ENCODE measurements around the gene NFASC.

Gene NFASC

DNA sequence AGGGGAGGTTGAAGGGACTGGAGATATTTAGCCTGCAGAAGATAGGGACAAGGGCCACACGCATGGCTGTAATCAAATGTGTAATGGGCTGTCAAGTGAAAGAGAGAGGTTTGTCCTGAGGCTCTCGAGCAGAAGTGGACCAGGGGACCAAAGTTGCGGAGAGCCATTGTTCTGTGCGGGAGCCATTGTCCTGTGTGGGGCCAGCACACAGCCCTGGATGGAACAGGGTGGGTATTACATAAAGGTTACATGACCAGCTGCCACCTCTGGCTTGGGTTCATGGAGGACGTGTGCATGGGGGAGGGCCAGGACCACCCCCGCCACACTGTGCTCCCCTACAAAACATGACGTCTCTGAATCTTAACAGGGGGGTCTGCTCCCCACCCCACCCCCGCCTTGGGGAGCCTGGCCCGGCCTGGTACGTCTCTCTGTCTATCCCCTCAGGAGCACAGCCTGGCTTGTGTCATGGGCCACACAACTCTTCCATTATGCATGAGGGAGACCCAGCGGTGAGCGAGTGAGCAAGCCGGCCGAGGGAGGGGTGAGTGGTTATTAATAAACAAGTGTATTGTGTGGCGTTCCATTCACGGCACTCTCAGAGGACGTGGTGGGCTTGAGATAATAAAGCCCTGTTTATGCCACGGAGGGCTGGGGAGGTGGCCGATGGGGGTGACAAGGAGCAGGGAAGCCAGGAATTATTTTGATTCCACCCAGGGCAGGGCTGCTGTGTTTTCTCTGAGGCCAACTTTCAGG is at the start of gene NFASC:
Gene NFASC, plus strand, starts transcription at position 703 of the 753 bp plus-strand sequence. CDS start 73,454 bp downstream, outside the sequence.
- DNase-seq (ENCODE audit: low read depth in 2 of 2) = no peak

GRCh38 chr1:204821476-204821875 is 49.2 kb upstream of the NFASC start:
- no peak for DNase-seq (ENCODE audit: low read depth in 2 of 2)

GRCh38 chr1:204821924-204822323 is 48.7 kb upstream of the NFASC start:
- DNase-seq (ENCODE audit: low read depth in 2 of 2) = no peak

- no peak for DNase-seq (ENCODE audit: low read depth in 2 of 2)
Observed at GRCh38 chr1:204826970-204827369, 43.7 kb upstream of the NFASC start.

DNA sequence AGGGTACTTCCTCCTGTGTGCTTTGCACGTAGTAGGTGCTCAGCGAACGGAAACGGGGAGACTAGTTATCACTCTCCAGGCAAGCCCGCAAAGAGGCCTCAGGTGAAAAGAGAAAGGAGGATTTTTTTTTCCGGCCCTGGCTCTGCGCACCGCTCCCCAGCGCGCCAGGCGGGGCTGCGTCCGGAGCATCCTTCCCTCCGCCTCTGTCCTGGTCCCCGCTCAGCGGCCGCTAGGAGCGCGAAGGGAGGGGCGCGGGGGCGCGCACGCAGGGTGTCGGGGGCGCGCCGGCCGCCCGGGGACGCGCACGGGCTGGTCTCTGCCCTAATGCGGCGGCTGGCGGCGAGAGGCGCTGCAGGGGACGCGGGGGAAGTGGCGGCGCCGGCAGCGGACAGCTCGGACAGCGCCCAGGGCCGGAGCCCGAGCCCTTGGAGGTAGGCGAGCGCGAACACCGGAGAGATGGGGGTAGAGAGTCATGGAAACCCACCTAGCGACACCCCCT is 42.3 kb upstream of the NFASC start:
- peak; percentile 22 to 24 for DNase-seq (ENCODE audit: low read depth in 2 of 2)

GRCh38 chr1:204829133-204829825 is 41.4 kb upstream of the NFASC start:
- DNase-seq (ENCODE audit: low read depth in 2 of 2) = no peak

DNA sequence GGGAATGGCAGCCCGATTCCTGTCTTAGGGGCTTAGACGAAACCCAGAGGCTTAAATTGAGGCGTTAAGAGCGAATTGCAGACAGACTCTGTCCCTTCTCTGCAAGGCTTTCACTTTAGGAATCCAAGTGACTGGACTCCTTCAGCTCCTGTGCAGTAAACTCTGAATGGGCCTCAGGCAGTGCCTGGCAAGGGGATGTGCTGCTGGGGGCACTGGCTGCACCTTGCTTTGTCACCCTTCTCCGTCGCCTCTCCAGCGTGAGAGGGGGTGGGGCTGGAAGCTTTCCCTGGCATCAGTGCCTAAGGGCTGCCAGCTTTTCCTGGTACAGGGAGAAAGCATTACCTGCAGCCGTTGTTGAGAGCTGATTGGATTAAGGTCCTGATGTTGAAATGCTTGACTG is 39.9 kb upstream of the NFASC start:
- no peak for DNase-seq (ENCODE audit: low read depth in 2 of 2)

DNA sequence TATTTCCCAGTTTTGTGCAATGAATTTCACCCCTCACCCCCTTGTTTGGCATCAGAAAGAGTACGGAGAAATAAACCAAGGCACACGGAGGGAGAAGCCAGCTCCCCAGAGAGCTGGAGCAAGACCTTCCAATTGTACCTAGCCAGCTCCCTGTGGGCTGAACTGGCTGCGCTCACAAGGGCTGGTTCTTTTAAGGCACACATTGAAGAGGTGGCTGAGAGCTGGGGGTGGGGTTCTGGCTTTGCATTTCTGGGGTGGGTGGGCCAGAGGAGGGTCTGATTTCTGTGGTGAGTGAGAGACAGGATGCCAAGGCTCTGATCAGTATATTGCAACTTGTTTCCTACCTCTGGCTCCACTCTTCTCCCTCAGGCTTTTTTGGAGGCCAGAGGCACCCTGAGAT is 39.5 kb upstream of the NFASC start:
- no peak for DNase-seq (ENCODE audit: low read depth in 2 of 2)

DNA sequence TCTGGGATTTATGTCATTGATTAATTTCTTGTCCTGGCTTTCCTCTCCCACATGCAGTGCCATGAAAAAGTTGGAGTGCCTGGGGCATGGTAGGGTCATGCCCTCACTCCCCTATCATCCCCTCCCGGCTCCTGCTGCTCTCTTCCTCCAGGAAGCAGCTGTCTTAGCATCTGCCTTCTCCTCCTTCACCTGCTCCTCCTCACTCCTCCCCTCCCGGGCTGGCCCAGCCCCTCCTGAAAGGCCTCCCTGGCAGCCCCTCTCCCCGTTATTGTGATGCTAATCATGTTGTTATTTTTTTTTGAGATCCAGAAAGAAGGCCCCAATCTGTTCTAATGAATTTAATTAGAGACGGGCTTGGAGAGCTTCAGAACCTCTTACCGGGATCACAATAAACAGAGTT is 36.3 kb upstream of the NFASC start:
- DNase-seq (ENCODE audit: low read depth in 2 of 2) = no peak

GRCh38 chr1:204834752-204835151 is 35.9 kb upstream of the NFASC start:
- DNase-seq (ENCODE audit: low read depth in 2 of 2) = no peak

DNA sequence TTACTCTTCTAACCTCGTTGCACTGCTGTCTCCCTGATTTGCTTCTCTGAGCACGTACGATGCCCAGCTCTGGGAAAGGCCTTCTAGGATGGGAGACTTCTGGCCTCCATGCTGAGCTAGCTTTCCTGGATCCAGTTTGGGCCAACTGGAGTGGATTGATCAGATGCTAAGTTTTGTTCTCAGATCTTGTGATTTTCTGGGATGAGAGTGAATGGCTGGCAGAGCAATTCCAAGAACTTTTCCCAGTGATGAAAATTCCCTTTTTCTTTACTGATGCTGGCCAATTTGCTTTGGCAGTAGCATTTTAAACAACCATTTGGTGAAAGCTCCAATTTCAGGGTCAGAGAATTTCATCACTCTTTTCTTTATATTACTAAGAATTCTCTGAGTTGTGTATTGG is 34.9 kb upstream of the NFASC start:
- no peak for DNase-seq (ENCODE audit: low read depth in 2 of 2)

GRCh38 chr1:204836856-204837255 is 33.8 kb upstream of the NFASC start:
- no peak for DNase-seq (ENCODE audit: low read depth in 2 of 2)

DNA sequence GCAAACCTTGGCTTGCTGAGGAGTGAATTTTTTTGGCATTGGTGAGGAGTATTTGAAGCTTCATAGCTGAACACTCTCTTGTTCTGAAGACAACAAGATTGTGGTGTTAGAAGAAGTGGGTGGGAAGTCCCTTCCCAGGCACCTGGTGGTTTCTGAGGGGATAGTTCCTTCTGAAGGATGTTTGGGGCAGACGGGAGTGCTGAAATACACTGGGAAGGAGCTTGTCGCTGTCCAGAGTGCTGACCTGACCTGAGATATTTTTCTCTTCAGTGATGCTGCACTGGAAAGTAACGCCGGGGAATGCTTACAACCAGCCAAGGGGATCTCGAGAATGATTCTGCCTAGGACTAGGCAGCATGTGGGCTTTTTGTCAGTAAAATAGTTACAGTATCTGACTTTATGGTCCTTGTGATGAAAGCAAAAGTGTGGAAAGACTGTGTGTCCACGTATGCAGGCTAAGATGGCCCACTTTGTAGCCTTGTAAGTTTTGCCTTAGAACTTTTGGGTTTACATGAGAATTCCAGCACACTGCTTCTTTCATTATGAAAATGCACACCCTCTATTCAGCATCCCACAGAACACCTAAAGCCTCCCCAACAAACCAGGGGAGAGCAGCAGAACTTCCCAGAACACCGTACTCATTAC is 33.1 kb upstream of the NFASC start:
- DNase-seq (ENCODE audit: low read depth in 2 of 2) = peak; percentile 15 to 20

- DNase-seq (ENCODE audit: low read depth in 2 of 2) = no peak
Observed at GRCh38 chr1:204841316-204841715, 29.3 kb upstream of the NFASC start.

GRCh38 chr1:204841798-204842197 is 28.9 kb upstream of the NFASC start:
- no peak for DNase-seq (ENCODE audit: low read depth in 2 of 2)

DNA sequence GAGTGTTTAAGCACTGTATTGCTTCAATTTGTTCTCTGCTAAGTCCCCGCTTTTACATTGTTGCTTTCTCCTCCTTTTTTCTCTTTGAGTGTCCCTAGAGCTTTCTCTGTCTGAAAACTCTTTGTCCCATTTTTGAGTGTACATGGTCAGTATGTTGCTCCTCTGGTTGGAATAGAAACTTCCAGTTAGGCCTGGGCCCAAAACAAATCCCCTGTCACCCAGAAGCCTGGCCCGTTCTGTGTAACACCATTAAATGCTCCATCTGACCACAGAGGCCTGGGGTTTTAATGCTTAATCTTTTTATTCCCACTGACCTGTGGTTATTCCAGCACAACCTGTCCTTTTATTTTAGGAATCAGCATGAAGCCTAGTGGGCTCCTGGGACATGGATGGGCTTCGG is 28.3 kb upstream of the NFASC start:
- no peak for DNase-seq (ENCODE audit: low read depth in 2 of 2)

GRCh38 chr1:204842892-204843291 is 27.8 kb upstream of the NFASC start:
- no peak for DNase-seq (ENCODE audit: low read depth in 2 of 2)

GRCh38 chr1:204846546-204846945 is 24.1 kb upstream of the NFASC start:
- no peak for DNase-seq (ENCODE audit: low read depth in 2 of 2)

GRCh38 chr1:204848579-204848978 is 22.1 kb upstream of the NFASC start:
- no peak for DNase-seq (ENCODE audit: low read depth in 2 of 2)

- no peak for DNase-seq (ENCODE audit: low read depth in 2 of 2)
Observed at GRCh38 chr1:204852854-204853253, 17.8 kb upstream of the NFASC start.

DNA sequence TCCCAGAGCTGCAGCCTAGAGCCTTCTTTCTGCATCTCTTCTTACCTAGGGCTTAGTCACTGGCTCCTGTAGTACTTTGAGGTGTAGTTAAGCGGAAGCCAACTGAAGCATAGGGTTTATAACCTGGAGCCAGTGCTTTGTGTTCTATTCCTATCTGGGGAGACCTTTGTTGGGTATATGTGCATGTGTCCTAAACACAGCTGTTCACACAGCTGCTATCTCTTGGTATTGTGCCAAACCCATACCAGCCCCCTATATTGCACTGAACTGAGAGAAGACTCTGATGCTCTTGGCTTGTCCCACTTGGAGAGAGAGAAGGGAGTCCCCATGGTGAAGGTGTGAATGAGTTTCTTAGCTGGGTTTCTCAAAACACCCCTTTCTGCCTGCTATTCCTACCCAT is 17.2 kb upstream of the NFASC start:
- DNase-seq (ENCODE audit: low read depth in 2 of 2) = no peak

GRCh38 chr1:204854286-204854685 is 16.4 kb upstream of the NFASC start:
- DNase-seq (ENCODE audit: low read depth in 2 of 2) = no peak

DNA sequence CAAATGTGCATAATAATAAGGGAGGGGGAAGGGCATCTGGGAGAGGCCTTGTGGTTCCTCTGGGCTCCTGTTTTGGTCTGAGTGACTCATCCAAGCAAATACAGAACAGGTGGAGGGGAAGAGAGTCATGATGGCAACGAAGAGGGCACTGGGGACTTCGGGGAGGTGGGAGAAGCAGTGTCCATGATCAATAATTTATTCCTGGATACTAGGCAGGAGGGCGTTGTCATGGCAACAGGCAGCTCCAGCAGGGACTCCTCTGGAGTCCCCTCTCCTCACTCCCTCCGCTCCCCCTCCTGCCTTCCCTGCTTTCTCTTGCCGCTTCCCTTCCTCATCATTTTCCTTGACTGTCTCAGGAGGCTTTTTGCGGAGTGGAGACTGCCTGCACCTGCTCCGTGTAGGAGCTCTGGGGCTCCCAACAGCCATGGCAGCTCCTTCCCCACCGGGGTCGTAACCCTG is 12.3 kb upstream of the NFASC start:
- DNase-seq (ENCODE audit: low read depth in 2 of 2) = no peak

Data from fibroblast of skin of left biceps (primary cell).